HG03558 (cell line): ENCODE results near the gene CFTR.

Source experiments
- ATAC-seq: cut with Tn5 transposase; IDR thresholded peaks from one replicate; pipeline ENCODE4 v1.9.1; 2021; ENCODE audit warnings: moderate number of reproducible peaks; ENCODE audit not compliant: unreplicated experiment; ENCODE audit errors: extremely low read depth

CFTR gene

GRCh38 chr7:117639966-117640365 is 160.1 kb downstream of the CFTR start:
- ATAC-seq: no peak

- no peak for ATAC-seq
These were observed 160.6 kb downstream of the CFTR start for GRCh38 chr7:117640465-117640864.

GRCh38 chr7:117645481-117646165 is 165.8 kb downstream of the CFTR start:
- no peak for ATAC-seq

- no peak for ATAC-seq
These were observed 168.5 kb downstream of the CFTR start for GRCh38 chr7:117648203-117648866.

- no peak for ATAC-seq
These were observed 173.3 kb downstream of the CFTR start for GRCh38 chr7:117652943-117653680.

GRCh38 chr7:117654780-117655179 is 175.0 kb downstream of the CFTR start:
- ATAC-seq: no peak

- ATAC-seq: no peak
These were observed 177.0 kb downstream of the CFTR start for GRCh38 chr7:117656806-117657205.

GRCh38 chr7:117659531-117660011 is 179.7 kb downstream of the CFTR start:
- ATAC-seq: no peak

- ATAC-seq: no peak
These were observed 181.5 kb downstream of the CFTR start for GRCh38 chr7:117661328-117661727.

GRCh38 chr7:117664047-117664446 is 184.2 kb downstream of the CFTR start:
- ATAC-seq: no peak

GRCh38 chr7:117665368-117665767 is 185.5 kb downstream of the CFTR start:
- ATAC-seq: no peak

GRCh38 chr7:117666031-117666430 is 186.2 kb downstream of the CFTR start:
- ATAC-seq: no peak

- ATAC-seq: no peak
These were observed 186.9 kb downstream of the CFTR start for GRCh38 chr7:117666689-117667088.

- ATAC-seq: no peak
These were observed 187.6 kb downstream of the CFTR start for GRCh38 chr7:117667456-117667855.

GRCh38 chr7:117669818-117670217 is 190.0 kb downstream of the CFTR start:
- no peak for ATAC-seq

- no peak for ATAC-seq
These were observed 192.6 kb downstream of the CFTR start for GRCh38 chr7:117672453-117672852.

- no peak for ATAC-seq
These were observed 193.5 kb downstream of the CFTR start for GRCh38 chr7:117673367-117673766.

- ATAC-seq: no peak
These were observed 194.0 kb downstream of the CFTR start for GRCh38 chr7:117673839-117674238.

- ATAC-seq: no peak
These were observed 194.8 kb downstream of the CFTR start for GRCh38 chr7:117674617-117675016.

- ATAC-seq: no peak
These were observed 195.9 kb downstream of the CFTR start for GRCh38 chr7:117675497-117676435.
